ENCODE results near the gene PPP1R13B.

Gene PPP1R13B

GRCh38 chr14:103773521-103773920 lies 73.9 kb downstream of the PPP1R13B start:
- no peak overlapping the region for H3K4me3 ChIP-seq (ENCODE audit: low read depth, low read length)
- no peak for DNase-seq (ENCODE audit: low read depth)
- in situ Hi-C loops (cut with HindIII; ENCODE audit: low sequenced_read_pairs) = no loop called here
- TF ChIP-seq CTCF (IDR thresholded peaks at IDR 0.05; ENCODE audit: low read depth, low read length, missing control alignments) = no peak

- DNase-seq (ENCODE audit: low read depth) = no peak
- H3K4me3 ChIP-seq (ENCODE audit: low read depth, low read length) = no peak overlapping the region
- in situ Hi-C loops (cut with HindIII; ENCODE audit: low sequenced_read_pairs) = no loop called here
- TF ChIP-seq CTCF (IDR thresholded peaks at IDR 0.05; ENCODE audit: low read depth, low read length, missing control alignments) = no peak
Measured at GRCh38 chr14:103772078-103772712, 75.2 kb downstream of the PPP1R13B start.

- in situ Hi-C loops (cut with HindIII; ENCODE audit: low sequenced_read_pairs) = no loop called here
- TF ChIP-seq CTCF (IDR thresholded peaks at IDR 0.05; ENCODE audit: low read depth, low read length, missing control alignments) = no peak
- DNase-seq (ENCODE audit: low read depth) = no peak
- no peak overlapping the region for H3K4me3 ChIP-seq (ENCODE audit: low read depth, low read length)
Measured at GRCh38 chr14:103770902-103771301, 76.5 kb downstream of the PPP1R13B start.

GRCh38 chr14:103770500-103770899 lies 76.9 kb downstream of the PPP1R13B start:
- no peak for DNase-seq (ENCODE audit: low read depth)
- no peak for TF ChIP-seq CTCF (IDR thresholded peaks at IDR 0.05; ENCODE audit: low read depth, low read length, missing control alignments)
- H3K4me3 ChIP-seq (ENCODE audit: low read depth, low read length) = no peak overlapping the region
- in situ Hi-C loops (cut with HindIII; ENCODE audit: low sequenced_read_pairs) = no loop called here

GRCh38 chr14:103767336-103767894 lies 80.0 kb downstream of the PPP1R13B start:
- DNase-seq (ENCODE audit: low read depth) = no peak
- in situ Hi-C loops (cut with HindIII; ENCODE audit: low sequenced_read_pairs) = no loop called here
- TF ChIP-seq CTCF (IDR thresholded peaks at IDR 0.05; ENCODE audit: low read depth, low read length, missing control alignments) = no peak
- no peak overlapping the region for H3K4me3 ChIP-seq (ENCODE audit: low read depth, low read length)

GRCh38 chr14:103765526-103765925 lies 81.8 kb downstream of the PPP1R13B start:
- in situ Hi-C loops (cut with HindIII; ENCODE audit: low sequenced_read_pairs) = no loop called here

More at GRCh38 chr14:103765526-103765925, 81.8 kb downstream of the PPP1R13B start:
- DNase-seq (ENCODE audit: low read depth) = no peak
- no peak overlapping the region for H3K4me3 ChIP-seq (ENCODE audit: low read depth, low read length)
- TF ChIP-seq CTCF (IDR thresholded peaks at IDR 0.05; ENCODE audit: low read depth, low read length, missing control alignments) = no peak
